Omental fat pad (tissue), 4 donors: ENCODE data around the gene TP73. TPM values are rescaled to one million over a fixed set of nuclear protein-coding genes. Genes with fewer than 3 reads are reported as not detected.

Experiments
- ATAC-seq: fragments of 150-250 bp; one replicate; pipeline ENCODE4 v1.9.1; 2016; ENCODE audit warnings: mild to moderate bottlenecking, moderate library complexity; ENCODE audit not compliant: low FRiP score
- DNase-seq: peaks from one replicate; pipeline ENCODE4 v3.0.0-alpha.2; 2019; ENCODE audit warnings: low spot score
- total RNA-seq, 4 donors: library from RNA; depleted of rRNA; stranded (reverse); fragments of >200 nt; gene quantifications; one replicate each; pipeline ENCODE4 v1.1.0, GENCODE V29; 2016
- TF ChIP-seq, protein P1 (sequence below), 3 donors: fragments of 450-650 bp; IDR thresholded peaks; one replicate each; pipeline ENCODE4 v1.5.1; 2016 to 2017; ENCODE audit warnings: antibody characterized with exemption in 3 of 3, mild to moderate bottlenecking in 3 of 3, moderate library complexity in 2 of 3

The TP73 gene
- total RNA-seq, 4 donors from 2014 or later, result not detected

DNA sequence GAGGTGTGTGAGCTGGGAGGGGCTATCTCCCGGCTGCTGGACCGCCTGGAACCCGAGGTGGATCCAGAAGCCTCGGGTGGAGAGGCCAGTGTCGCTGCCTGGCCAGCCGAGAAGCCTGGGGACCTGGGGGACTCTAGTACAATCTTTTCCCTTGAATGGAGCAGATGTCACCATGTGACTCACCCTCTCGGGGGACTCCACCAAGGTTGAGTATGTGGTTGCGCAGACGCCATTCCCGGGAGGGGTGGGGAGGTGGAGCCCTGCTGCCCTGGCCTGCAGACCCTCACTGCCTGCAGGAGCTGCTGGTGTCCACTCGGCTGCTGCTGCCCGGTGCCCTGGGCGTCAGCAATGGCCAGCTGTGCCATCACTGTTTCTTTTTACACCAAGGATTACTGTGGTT is 40.3 kb downstream of the TP73 start:
- TF ChIP-seq, protein P1, sequence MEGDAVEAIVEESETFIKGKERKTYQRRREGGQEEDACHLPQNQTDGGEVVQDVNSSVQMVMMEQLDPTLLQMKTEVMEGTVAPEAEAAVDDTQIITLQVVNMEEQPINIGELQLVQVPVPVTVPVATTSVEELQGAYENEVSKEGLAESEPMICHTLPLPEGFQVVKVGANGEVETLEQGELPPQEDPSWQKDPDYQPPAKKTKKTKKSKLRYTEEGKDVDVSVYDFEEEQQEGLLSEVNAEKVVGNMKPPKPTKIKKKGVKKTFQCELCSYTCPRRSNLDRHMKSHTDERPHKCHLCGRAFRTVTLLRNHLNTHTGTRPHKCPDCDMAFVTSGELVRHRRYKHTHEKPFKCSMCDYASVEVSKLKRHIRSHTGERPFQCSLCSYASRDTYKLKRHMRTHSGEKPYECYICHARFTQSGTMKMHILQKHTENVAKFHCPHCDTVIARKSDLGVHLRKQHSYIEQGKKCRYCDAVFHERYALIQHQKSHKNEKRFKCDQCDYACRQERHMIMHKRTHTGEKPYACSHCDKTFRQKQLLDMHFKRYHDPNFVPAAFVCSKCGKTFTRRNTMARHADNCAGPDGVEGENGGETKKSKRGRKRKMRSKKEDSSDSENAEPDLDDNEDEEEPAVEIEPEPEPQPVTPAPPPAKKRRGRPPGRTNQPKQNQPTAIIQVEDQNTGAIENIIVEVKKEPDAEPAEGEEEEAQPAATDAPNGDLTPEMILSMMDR (IDR thresholded peaks at IDR 0.05), result no peak
- ATAC-seq (no peak), DNase-seq (no peak)

DNA sequence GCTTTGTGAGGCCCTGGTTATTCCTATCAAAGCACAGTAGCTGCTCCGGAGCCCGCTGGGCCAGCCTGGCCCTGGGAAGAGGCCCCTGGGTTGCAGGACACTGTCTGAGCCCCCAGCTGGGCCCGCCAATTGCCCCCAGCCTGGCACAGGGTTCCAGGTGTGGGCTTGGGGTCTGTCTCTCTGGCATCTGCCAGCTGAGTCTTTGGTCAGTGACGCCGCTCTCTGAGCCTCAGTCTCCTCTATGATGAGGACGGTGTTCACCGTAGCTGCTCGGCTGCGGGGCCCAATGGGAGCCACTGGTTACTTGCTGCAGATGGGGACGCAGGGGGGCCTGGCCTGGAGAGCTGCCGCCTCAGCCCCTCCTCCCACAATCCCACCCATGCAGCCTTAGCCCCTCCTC is 41.0 kb downstream of the TP73 start:
- DNase-seq (no peak), ATAC-seq (no peak)
- TF ChIP-seq, protein P1 (IDR thresholded peaks at IDR 0.05), result no peak

DNA sequence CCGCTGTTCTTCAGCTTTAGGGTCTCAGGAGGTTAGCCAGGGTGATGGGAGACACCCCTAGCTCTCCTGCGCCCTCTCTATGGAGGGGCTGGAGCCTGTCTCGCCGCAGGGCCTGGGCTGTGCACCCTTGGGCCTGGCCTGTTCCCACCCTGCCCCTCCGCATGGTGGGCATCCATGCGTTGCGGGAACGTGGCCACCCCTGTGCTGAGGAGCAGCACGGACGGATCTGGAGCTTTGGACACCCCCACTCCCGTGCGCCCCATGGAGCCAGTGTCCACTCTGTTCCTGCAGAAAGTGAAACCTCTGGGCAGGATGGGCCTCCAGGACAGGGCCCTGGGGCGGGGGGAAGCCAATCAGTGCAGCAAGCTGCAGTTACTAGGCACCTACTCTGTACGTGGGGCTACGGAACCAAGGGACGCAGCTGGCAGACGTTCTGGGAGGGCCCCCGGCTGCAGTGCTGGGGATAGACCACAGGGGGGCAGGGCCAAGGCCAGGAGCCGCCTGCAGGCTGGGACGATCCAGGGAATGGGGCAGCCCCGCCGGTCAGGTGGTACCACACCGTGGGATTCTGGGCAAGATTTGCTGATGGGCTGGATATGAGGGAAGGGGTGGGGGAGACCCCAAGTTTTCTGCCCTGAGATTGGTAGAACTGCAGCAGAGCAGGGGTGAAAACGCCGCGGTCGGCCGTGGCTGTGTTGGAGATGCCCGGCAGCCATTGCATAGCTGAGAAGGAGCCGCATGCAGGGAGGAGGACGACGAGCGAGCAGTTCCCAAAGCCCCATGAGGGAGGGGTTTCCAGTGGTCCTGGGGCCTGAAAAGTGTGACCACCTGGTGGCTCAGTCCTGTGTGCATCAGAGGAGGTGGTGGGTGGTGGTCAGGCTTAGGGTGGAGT is 43.3 kb downstream of the TP73 start:
- peak; percentile 35 for ATAC-seq
- TF ChIP-seq, protein P1 (IDR thresholded peaks at IDR 0.05), result no peak
- DNase-seq, result no peak

DNA sequence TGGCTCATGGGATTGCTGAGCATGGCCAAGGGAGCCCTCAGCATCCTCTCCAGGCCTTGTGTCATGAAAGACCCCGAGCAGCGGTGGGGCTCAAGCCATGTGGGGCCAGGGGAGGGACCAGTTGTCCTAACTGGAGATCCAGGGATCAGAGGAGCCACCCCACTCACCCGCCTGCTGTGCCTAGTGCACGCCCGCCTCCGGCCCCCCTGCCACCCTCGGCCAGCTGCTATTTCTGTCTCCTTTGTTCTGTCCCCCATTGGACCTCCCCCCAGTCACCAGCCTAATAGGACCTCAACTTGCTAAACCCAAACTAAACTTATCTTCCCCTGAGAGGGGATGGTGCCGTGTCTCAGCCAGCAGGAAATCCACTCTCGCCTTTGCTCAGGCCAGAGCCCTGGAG is 44.4 kb downstream of the TP73 start:
- TF ChIP-seq, protein P1 (IDR thresholded peaks at IDR 0.05), result no peak
- no peak for DNase-seq
- ATAC-seq, result no peak

DNA sequence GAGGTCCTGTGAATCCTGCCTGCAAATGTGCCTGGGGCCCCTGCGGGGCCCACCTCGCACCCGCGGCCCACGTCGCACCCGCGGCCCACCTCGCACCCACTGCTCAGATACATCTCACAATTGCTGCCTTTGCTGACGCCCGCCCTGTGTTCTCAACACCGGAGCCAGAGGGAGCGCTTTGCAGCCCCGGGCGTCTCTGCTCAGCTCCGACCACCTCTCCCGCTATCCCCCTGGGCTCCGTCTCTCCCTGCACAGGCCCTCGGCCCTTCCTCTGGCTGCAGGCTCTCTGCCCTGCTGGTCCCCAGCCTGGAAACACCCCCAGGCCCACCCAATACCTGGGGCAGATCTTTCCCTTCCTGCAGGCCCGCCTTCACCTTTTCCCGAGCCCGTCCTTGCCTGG is 44.8 kb downstream of the TP73 start:
- no peak for ATAC-seq
- TF ChIP-seq, protein P1 (IDR thresholded peaks at IDR 0.05), result no peak
- no peak for DNase-seq

DNA sequence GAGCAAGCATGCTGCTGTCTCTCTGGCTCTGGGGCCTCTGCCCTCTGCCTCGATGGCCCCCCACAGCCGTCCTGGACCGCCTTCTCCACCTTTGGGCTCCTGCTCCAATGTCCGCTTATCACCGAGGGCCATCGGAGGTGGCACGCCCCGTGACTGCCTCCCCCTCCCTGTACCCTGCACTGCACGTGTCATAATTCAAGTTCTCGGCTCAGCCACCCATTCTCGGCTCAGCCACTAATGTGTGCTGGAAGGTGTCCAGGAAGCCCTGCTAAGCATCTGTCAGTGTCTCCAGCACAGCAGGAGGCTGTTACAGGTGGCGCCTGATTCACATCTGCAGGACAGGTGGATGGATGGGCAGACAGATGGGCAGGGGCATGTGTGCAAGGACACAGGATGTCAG is 45.5 kb downstream of the TP73 start:
- DNase-seq (no peak), ATAC-seq (no peak)
- TF ChIP-seq, protein P1 (IDR thresholded peaks at IDR 0.05), result no peak
